ENCODE measurements around the gene ZNF280D. TPM values are rescaled to one million over a fixed set of nuclear protein-coding genes. Genes with fewer than 3 reads are reported as not detected.

ZNF280D gene
- total and polyA plus RNA-seq, 2 of the 8 experiments (the other 6 are each of a cell fraction or from before 2014, with no cell fraction given) = 7.4 to 27.5 TPM

DNA sequence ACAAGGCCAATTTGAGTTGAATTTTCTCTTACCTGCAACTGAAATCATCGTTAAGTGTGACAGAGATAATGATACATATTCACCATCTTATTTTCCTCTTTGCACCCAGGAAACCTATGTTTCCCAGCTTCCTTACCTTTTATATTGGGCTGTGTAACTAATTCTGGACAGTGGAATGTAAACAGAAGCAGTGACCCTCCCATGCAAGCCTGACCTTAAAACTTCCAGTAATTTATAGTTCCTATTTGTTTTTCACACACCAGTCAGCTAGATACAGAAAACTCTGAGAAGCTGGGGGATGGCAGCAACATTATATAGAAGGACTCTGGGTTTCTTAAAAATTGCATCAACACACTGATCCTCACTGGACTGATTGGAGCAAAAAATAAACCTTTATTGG is 4.5 kb upstream of the ZNF280D start:
- Histone ChIP-seq H2AK5ac (ENCODE audit: low read depth, low read length) (no peak overlapping the region), H4K5ac (ENCODE audit: insufficient read length, low read depth, low read length) (no peak overlapping the region), H3K9me3 (ENCODE audit: insufficient read depth in 2 of 2, low read depth in 1 of 2, low read length in 1 of 2) (peaks cover 12 to 13% of the 10 kb centered on the region in 2 experiments), H3K4ac (replicated peaks; ENCODE audit: insufficient read length, low read depth, low read length) (no peak overlapping the region), H2BK15ac (ENCODE audit: low read length) (no peak overlapping the region), H3K23me2 (ENCODE audit: low read depth, low read length) (no peaks in the 10 kb centered on the region), H2BK20ac (ENCODE audit: low read length) (no peak overlapping the region), H3K56ac (replicated peaks; ENCODE audit: insufficient read length, low read depth, low read length) (no peak overlapping the region), H3K27me3 (replicated peaks in 1 of 4; ENCODE audit: control insufficient read depth in 3 of 4, extremely low read depth in 1 of 4, insufficient read depth in 3 of 4, low read length in 3 of 4) (peaks cover 0 to 4% (median 4%) of the 10 kb centered on the region in 4 experiments; a peak in 3 of 7 replicates), H3K4me2 (ENCODE audit: insufficient read depth in 1 of 2, low read depth in 2 of 2, low read length in 2 of 2) (no peak overlapping the region), H3K27ac (ENCODE audit: low read depth, low read length) (no peak overlapping the region), H3K14ac (ENCODE audit: insufficient read length) (no peak overlapping the region), H2AFZ (ENCODE audit: low read length) (no peak overlapping the region), H3K4me1 (replicated peaks in 1 of 4; ENCODE audit: control insufficient read depth in 3 of 4, insufficient read depth in 4 of 4, low read length in 3 of 4) (peaks cover 0 to 9% (median 4%) of the 10 kb centered on the region in 4 experiments; a peak in 4 of 7 replicates), H4K20me1 (replicated peaks in 1 of 2; ENCODE audit: control insufficient read depth in 1 of 2, insufficient read depth in 2 of 2, low read length in 2 of 2) (no peaks in the 10 kb centered on the region), H3K79me1 (ENCODE audit: low read depth, low read length) (no peaks in the 10 kb centered on the region), H4K91ac (replicated peaks; ENCODE audit: insufficient read length, low read length) (no peak overlapping the region), H3K4me3 (ENCODE audit: extremely low read depth in 1 of 4, insufficient read depth in 2 of 4, low read depth in 3 of 4, low read length in 4 of 4) (no peak overlapping the region), H3K9ac (replicated peaks in 1 of 4; ENCODE audit: extremely low read depth in 1 of 4, low read depth in 3 of 4, low read length in 3 of 4) (no peak overlapping the region), H2BK120ac (replicated peaks; ENCODE audit: low read depth, low read length) (no peak overlapping the region), H3K18ac (ENCODE audit: extremely low read depth, low read length) (no peak overlapping the region), H2BK5ac (ENCODE audit: low read depth, low read length) (no peak overlapping the region), H3K23ac (ENCODE audit: insufficient read length) (no peak overlapping the region), H3K79me2 (ENCODE audit: control insufficient read depth in 1 of 2, insufficient read depth in 2 of 2, low read length in 2 of 2) (no peaks in the 10 kb centered on the region), H2BK12ac (ENCODE audit: low read depth, low read length) (no peak overlapping the region), H3K36me3 (ENCODE audit: control insufficient read depth in 2 of 4, insufficient read depth in 4 of 4, low read length in 3 of 4) (peaks cover 0 to 2% (median 0%) of the 10 kb centered on the region in 4 experiments; a peak in 1 of 8 replicates), H4K8ac (ENCODE audit: extremely low read depth, insufficient read depth, low read length) (no peak overlapping the region)
- 84% methylated on average over 1 of the region's 1 CpG; no CpG with 5 or more reads in 1 of the 2 experiments for WGBS, 2 experiments (ENCODE audit: extremely low coverage in 1 of 2, insufficient coverage in 1 of 2, insufficient read length in 1 of 2, insufficient replicate concordance in 2 of 2, low coverage in 1 of 2, low lambda C conversion rate in 2 of 2, missing lambda C conversion rate in 1 of 2)
- POLR2A ChIA-PET (ENCODE audit: partially characterized antibody) = no interaction called here
- FAIRE-seq (no peak), DNase-seq (ENCODE audit: low read depth in 1 of 2, low spot score in 2 of 2) (no peak)
- CTCF ChIA-PET (ENCODE audit: partially characterized antibody) = no interaction called here
- TF ChIP-seq, protein P1, sequence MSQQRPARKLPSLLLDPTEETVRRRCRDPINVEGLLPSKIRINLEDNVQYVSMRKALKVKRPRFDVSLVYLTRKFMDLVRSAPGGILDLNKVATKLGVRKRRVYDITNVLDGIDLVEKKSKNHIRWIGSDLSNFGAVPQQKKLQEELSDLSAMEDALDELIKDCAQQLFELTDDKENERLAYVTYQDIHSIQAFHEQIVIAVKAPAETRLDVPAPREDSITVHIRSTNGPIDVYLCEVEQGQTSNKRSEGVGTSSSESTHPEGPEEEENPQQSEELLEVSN (IDR thresholded peaks at IDR 0.05) = no peak
- TF ChIP-seq TAF1 (IDR thresholded peaks at IDR 0.05; ENCODE audit: low read depth, low read length) (no peak), NANOG (IDR thresholded peaks at IDR 0.05; ENCODE audit: insufficient read depth, low read depth, low read length, poor library complexity, severe bottlenecking) (no peak), HDAC2 (IDR thresholded peaks at IDR 0.05; ENCODE audit: borderline replicate concordance in 1 of 2, low read depth in 2 of 2, low read length in 2 of 2) (no peak), POU5F1 (IDR thresholded peaks at IDR 0.05; ENCODE audit: low read depth, low read length) (no peak), RAD21 (IDR thresholded peaks at IDR 0.05 in 1 of 2, conservative IDR thresholded peaks at IDR 0.05 in 1 of 2; ENCODE audit: low read depth in 2 of 2, low read length in 2 of 2) (no peak), GABPA (IDR thresholded peaks at IDR 0.05; ENCODE audit: borderline replicate concordance, insufficient read depth, low read length) (no peak), BCL11A (IDR thresholded peaks at IDR 0.05; ENCODE audit: low read depth in 2 of 2, low read length in 2 of 2) (no peak), FOSL1 (IDR thresholded peaks at IDR 0.05; ENCODE audit: insufficient read depth, low read depth, low read length) (no peak), CTBP2 (IDR thresholded peaks at IDR 0.05; ENCODE audit: borderline replicate concordance, insufficient read depth, insufficient read length, low read length) (no peak), SRF (IDR thresholded peaks at IDR 0.05; ENCODE audit: low read depth, low read length) (no peak)
- TF ChIP-seq, protein P2, sequence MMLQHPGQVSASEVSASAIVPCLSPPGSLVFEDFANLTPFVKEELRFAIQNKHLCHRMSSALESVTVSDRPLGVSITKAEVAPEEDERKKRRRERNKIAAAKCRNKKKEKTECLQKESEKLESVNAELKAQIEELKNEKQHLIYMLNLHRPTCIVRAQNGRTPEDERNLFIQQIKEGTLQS (IDR thresholded peaks at IDR 0.05; ENCODE audit: insufficient read depth, low read depth, low read length) = no peak

Data from H1 (cell line).